GM23338 (cell line): ENCODE data around the gene EPAS1. TPM values are rescaled to one million over a fixed set of nuclear protein-coding genes. Genes with fewer than 3 reads are reported as not detected.

Source experiments
- ATAC-seq: fragments of 200-7000 bp; cut with Tn5 transposase; 3 replicates; pipeline ENCODE4 v1.9.1; 2020
- DNase-seq: peaks from one replicate; pipeline ENCODE4 v3.0.0-alpha.2; 2015; ENCODE audit warnings: low spot score
- H2AFZ ChIP-seq: fragments of 200-600 bp; sonication (generic); 2 replicates; pipeline ENCODE4 v1.8.0; 2016; ENCODE audit warnings: antibody characterized with exemption, mild to moderate bottlenecking, moderate library complexity
- H3F3A ChIP-seq: fragments of 200-600 bp; sonication (generic); replicated peaks from 2 replicates; pipeline ENCODE4 v1.8.0; 2017; ENCODE audit warnings: antibody characterized with exemption, mixed run types, low read depth
- H3K27ac ChIP-seq: fragments of 200-600 bp; sonication (generic); 2 replicates; pipeline ENCODE4 v1.6.1; 2016; ENCODE audit warnings: low read depth
- H3K27me3 ChIP-seq: fragments of 200-600 bp; sonication (generic); 2 replicates; pipeline ENCODE4 v1.8.0; 2016; ENCODE audit warnings: mild to moderate bottlenecking, mixed run types, moderate library complexity; ENCODE audit not compliant: insufficient read depth
- H3K36me3 ChIP-seq: fragments of 200-600 bp; sonication (generic); 2 replicates; pipeline ENCODE4 v1.8.0; 2016; ENCODE audit warnings: mild to moderate bottlenecking; ENCODE audit not compliant: insufficient read depth
- H3K4me1 ChIP-seq: fragments of 200-600 bp; sonication (generic); 2 replicates; pipeline ENCODE4 v1.8.0; 2016; ENCODE audit warnings: mild to moderate bottlenecking, moderate library complexity; ENCODE audit not compliant: insufficient read depth
- H3K4me2 ChIP-seq: fragments of 200-600 bp; sonication (generic); 2 replicates; pipeline ENCODE4 v1.7.1; 2017; ENCODE audit warnings: mixed run types
- H3K4me3 ChIP-seq: fragments of 200-600 bp; sonication (generic); 2 replicates; pipeline ENCODE4 v1.6.1; 2016; ENCODE audit warnings: mixed run types
- H3K79me2 ChIP-seq: fragments of 200-600 bp; sonication (generic); replicated peaks from 2 replicates; pipeline ENCODE4 v1.8.0; 2017; ENCODE audit warnings: mild to moderate bottlenecking; ENCODE audit not compliant: insufficient read depth
- H3K9me2 ChIP-seq: fragments of 200-600 bp; sonication (generic); 2 replicates; pipeline ENCODE4 v1.8.0; 2017; ENCODE audit not compliant: insufficient read depth
- H4K20me1 ChIP-seq: fragments of 200-600 bp; sonication (generic); replicated peaks from 2 replicates; pipeline ENCODE4 v1.8.0; 2017; ENCODE audit warnings: mild to moderate bottlenecking; ENCODE audit not compliant: insufficient read depth
- H3K27ac Mint-ChIP-seq: 2 replicates; pipeline ENCODE4 v1.8.0; 2020; ENCODE audit warnings: inconsistent platforms, mild to moderate bottlenecking, moderate library complexity, mixed read lengths
- H3K27me3 Mint-ChIP-seq: 3 replicates; pipeline ENCODE4 v1.8.0; 2022; ENCODE audit warnings: low read depth, mild to moderate bottlenecking, moderate library complexity, mixed read lengths, inconsistent platforms; ENCODE audit not compliant: insufficient read depth, poor library complexity
- H3K36me3 Mint-ChIP-seq: 3 replicates; pipeline ENCODE4 v1.8.0; 2021; ENCODE audit warnings: low read depth, mild to moderate bottlenecking, inconsistent platforms, moderate library complexity, mixed read lengths
- H3K4me1 Mint-ChIP-seq: 3 replicates; pipeline ENCODE4 v1.8.0; 2020; ENCODE audit warnings: mild to moderate bottlenecking, inconsistent platforms, mixed read lengths
- H3K4me3 Mint-ChIP-seq: 3 replicates; pipeline ENCODE4 v1.8.0; 2021; ENCODE audit warnings: moderate library complexity, mild to moderate bottlenecking, inconsistent platforms, mixed read lengths
- H3K9me3 Mint-ChIP-seq: 3 replicates; pipeline ENCODE4 v1.8.0; 2020; ENCODE audit warnings: moderate library complexity, mild to moderate bottlenecking, inconsistent platforms, mixed read lengths
- CREB1 ChIP-seq: fragments of 250-450 bp; sonication (Bioruptor Pico); IDR thresholded peaks from 2 replicates; pipeline ENCODE4 v1.5.0; 2020; ENCODE audit warnings: low read depth, mild to moderate bottlenecking, moderate library complexity
- CTCF ChIP-seq, 2 experiments: fragments of 200-600 bp in 1 of 2; sonication (generic) in 1 of 2; conservative IDR thresholded peaks; 2 replicates each; pipeline versions ENCODE4 v1.5.1 to v1.6.1; 2016 to 2017; ENCODE audit warnings: antibody characterized with exemption in 2 of 2, low read depth in 2 of 2, mild to moderate bottlenecking in 2 of 2, moderate library complexity in 1 of 2
- ETS1 ChIP-seq: IDR thresholded peaks from 2 replicates; pipeline ENCODE4 v1.6.1; 2016; ENCODE audit warnings: antibody characterized with exemption
- EZH2 ChIP-seq: fragments of 200-600 bp; sonication (generic); IDR thresholded peaks from one replicate; pipeline ENCODE4 v1.8.0; 2017; ENCODE audit warnings: antibody characterized with exemption, mild to moderate bottlenecking, low read depth; ENCODE audit not compliant: unreplicated experiment
- EZH2phosphoT487 ChIP-seq: fragments of 200-600 bp; sonication (generic); IDR thresholded peaks from one replicate; pipeline ENCODE4 v1.8.1; 2018; ENCODE audit warnings: antibody characterized with exemption; ENCODE audit not compliant: unreplicated experiment
- JUNB ChIP-seq: IDR thresholded peaks from one replicate; pipeline ENCODE4 v1.6.1; 2016; ENCODE audit warnings: antibody characterized with exemption; ENCODE audit not compliant: unreplicated experiment
- NANOG ChIP-seq: IDR thresholded peaks from 2 replicates; pipeline ENCODE4 v1.6.1; 2016; ENCODE audit warnings: antibody characterized with exemption, borderline replicate concordance
- POLR2AphosphoS5 ChIP-seq: IDR thresholded peaks from 2 replicates; pipeline ENCODE4 v1.6.1; 2016; ENCODE audit warnings: antibody characterized with exemption, low read depth
- REST ChIP-seq: IDR thresholded peaks from one replicate; pipeline ENCODE4 v1.6.1; 2018; ENCODE audit warnings: antibody characterized with exemption; ENCODE audit not compliant: unreplicated experiment
- STAT1 ChIP-seq: IDR thresholded peaks from one replicate; pipeline ENCODE4 v1.6.1; 2016; ENCODE audit warnings: antibody characterized with exemption; ENCODE audit not compliant: unreplicated experiment
- ZNF114 ChIP-seq: fragments of 250-450 bp; sonication (Bioruptor Pico); IDR thresholded peaks from 2 replicates; pipeline ENCODE4 v1.5.0; 2020; ENCODE audit warnings: mild to moderate bottlenecking, moderate library complexity
- ZNF331 ChIP-seq: fragments of 250-450 bp; sonication (Bioruptor Pico); IDR thresholded peaks from 2 replicates; pipeline ENCODE4 v1.5.0; 2020; ENCODE audit warnings: low read depth, mild to moderate bottlenecking, moderate library complexity
- ZNF462 ChIP-seq: fragments of 250-450 bp; sonication (Bioruptor Pico); IDR thresholded peaks from 2 replicates; pipeline ENCODE4 v1.5.0; 2020; ENCODE audit warnings: mild to moderate bottlenecking, moderate library complexity
- polyA plus RNA-seq: library from polyadenylated mRNA; unstranded; fragments of >200 nt; fragmentation: Nextera tagmentation; extraction: Ambion mirVana; gene quantifications from 2 replicates; pipeline ENCODE4 v1.2.1, GENCODE V29; 2016
- total RNA-seq: library from RNA; depleted of rRNA; stranded (reverse); fragments of >200 nt; shearing (Covaris generic); gene quantifications from 2 replicates; pipeline ENCODE4 v1.2.3, GENCODE V29; 2014

EPAS1 gene
- total and polyA plus RNA-seq, 2 experiments from 2014 or later: 0.68 to 5.4 TPM

- Histone ChIP-seq H2AFZ (no peak overlapping the region), H4K20me1 (no peaks in the 10 kb centered on the region), H3K27me3 (no peaks in the 10 kb centered on the region), H3K36me3 (no peaks in the 10 kb centered on the region), H3K4me3 (no peak overlapping the region), H3K79me2 (no peaks in the 10 kb centered on the region), H3K27ac (no peak overlapping the region), H3K9me2 (0 out of 2 replicates have a peak, but pooled peaks cover 6% of the 10 kb centered on the region), H3F3A (no peaks in the 10 kb centered on the region), H3K4me2 (no peak overlapping the region), H3K4me1 (no peaks in the 10 kb centered on the region)
- no peak for ATAC-seq
- TF ChIP-seq POLR2AphosphoS5 (no peak), ZNF331 (CRISPR knock-in tag) (no peak), JUNB (no peak), CREB1 (CRISPR knock-in tag) (no peak), ETS1 (no peak), EZH2 (no peak), EZH2phosphoT487 (no peak), REST (no peak), STAT1 (no peak), NANOG (no peak), ZNF462 (CRISPR knock-in tag) (no peak), CTCF (conservative IDR thresholded peaks at IDR 0.05; ENCODE audit: low read depth in 2 of 2) (no peak), ZNF114 (no peak)
- H3K4me1 Mint-ChIP-seq: no peaks in the 10 kb centered on the region
- H3K27me3 Mint-ChIP-seq: peaks cover 6% of the 10 kb centered on the region
- H3K36me3 Mint-ChIP-seq: no peaks in the 10 kb centered on the region
- no peak overlapping the region for H3K27ac Mint-ChIP-seq
- no peak overlapping the region for H3K4me3 Mint-ChIP-seq
- DNase-seq: no peak
- H3K9me3 Mint-ChIP-seq: no peaks in the 10 kb centered on the region
Measured at GRCh38 chr2:46386763-46387162, 89.6 kb downstream of the EPAS1 start.
